BLaER1 (cell line): Measurements from ENCODE around the gene TMBIM4.
A peak's percentile ranks its signal among the peaks of the same experiment; 100 is the strongest.
"Not testable (repeated sequence)": the region's sequence is repeated elsewhere in the genome, so short reads cannot be mapped to it uniquely, and the experiment has no call there.

Experiments used
- H3K27ac ChIP-seq: shearing (Covaris generic); formaldehyde crosslinking; 2 replicates; pipeline ENCODE4 v1.8.1; 2022
- H3K27me3 ChIP-seq: shearing (Covaris generic); formaldehyde crosslinking; 2 replicates; pipeline ENCODE4 v1.8.1; 2022
- H3K36me3 ChIP-seq: shearing (Covaris generic); formaldehyde crosslinking; 2 replicates; pipeline ENCODE4 v1.8.1; 2022
- H3K4me1 ChIP-seq: shearing (Covaris generic); formaldehyde crosslinking; 2 replicates; pipeline ENCODE4 v1.8.1; 2022
- H3K4me2 ChIP-seq: shearing (Covaris generic); formaldehyde crosslinking; 2 replicates; pipeline ENCODE4 v1.8.1; 2022
- H3K4me3 ChIP-seq: shearing (Covaris generic); formaldehyde crosslinking; 2 replicates; pipeline ENCODE4 v1.8.1; 2022
- H3K9ac ChIP-seq: shearing (Covaris generic); formaldehyde crosslinking; 2 replicates; pipeline ENCODE4 v1.8.1; 2022
- H3K9me3 ChIP-seq: shearing (Covaris generic); formaldehyde crosslinking; 2 replicates; pipeline ENCODE4 v1.8.1; 2022
- H4K20me1 ChIP-seq: shearing (Covaris generic); formaldehyde crosslinking; 2 replicates; pipeline ENCODE4 v1.8.1; 2022
- Cebpa-rat ChIP-seq: shearing (Covaris generic); IDR thresholded peaks from 2 replicates; pipeline ENCODE4 v1.8.1; 2022

Gene TMBIM4

GRCh38 chr12:66169221-66170170 lies at the start of gene TMBIM4:
TSS of gene TMBIM4 (minus strand) at chr12:66169996. CDS start at chr12:66169951, 45 bp downstream.
- peak; percentile 96 for TF ChIP-seq Cebpa-rat
- Histone ChIP-seq H3K4me2 (peak within 1 kb of the TSS; percentile 74), H3K27me3 (no peaks in the 10 kb centered on the region), H3K9ac (peak within 1 kb of the TSS; percentile 86), H4K20me1 (no peaks in the 10 kb centered on the region), H3K4me1 (peaks cover 20% of the 10 kb centered on the region), H3K36me3 (peaks cover 25% of the 10 kb centered on the region), H3K9me3 (peaks cover 44% of the 10 kb centered on the region), H3K27ac (peak within 1 kb of the TSS; percentile 98), H3K4me3 (peak within 1 kb of the TSS; percentile 70)

- Histone ChIP-seq H3K27ac (no peak overlapping the region), H3K4me1 (peaks cover 13% of the 10 kb centered on the region), H3K9me3 (peaks cover 23% of the 10 kb centered on the region), H3K9ac (no peak overlapping the region), H3K27me3 (no peaks in the 10 kb centered on the region), H3K4me2 (peak overlapping the region; percentile 40), H3K4me3 (no peak overlapping the region), H4K20me1 (no peaks in the 10 kb centered on the region), H3K36me3 (no peaks in the 10 kb centered on the region)
- no peak for TF ChIP-seq Cebpa-rat
Measured at GRCh38 chr12:66217342-66217917, 47.6 kb upstream of the TMBIM4 start.

GRCh38 chr12:66213011-66213410 lies 43.2 kb upstream of the TMBIM4 start:
- H3K4me3 ChIP-seq, H3K9ac ChIP-seq, H3K9me3 ChIP-seq, H3K4me2 ChIP-seq, H3K27ac ChIP-seq, H3K36me3 ChIP-seq, H3K27me3 ChIP-seq, H4K20me1 ChIP-seq: not testable (repeated sequence)
- peaks cover 11% of the 10 kb centered on the region for H3K4me1 ChIP-seq

- H3K36me3 ChIP-seq, H3K27me3 ChIP-seq, H4K20me1 ChIP-seq, H3K9ac ChIP-seq, H3K9me3 ChIP-seq, H3K27ac ChIP-seq, H3K4me2 ChIP-seq, H3K4me3 ChIP-seq, H3K4me1 ChIP-seq: not testable (repeated sequence)
Measured at GRCh38 chr12:66211573-66211972, 41.8 kb upstream of the TMBIM4 start.

- H3K9ac ChIP-seq, result no peak overlapping the region
- no peaks in the 10 kb centered on the region for H3K27me3 ChIP-seq
- no peaks in the 10 kb centered on the region for H4K20me1 ChIP-seq
- H3K4me3 ChIP-seq, result no peak overlapping the region
- no peak overlapping the region for H3K27ac ChIP-seq
- H3K4me2 ChIP-seq, result no peak overlapping the region
- TF ChIP-seq Cebpa-rat, result no peak
- no peaks in the 10 kb centered on the region; the same call in 1 of the 2 replicates for H3K9me3 ChIP-seq
- H3K4me1 ChIP-seq, result no peaks in the 10 kb centered on the region
- H3K36me3 ChIP-seq, result no peaks in the 10 kb centered on the region
Measured at GRCh38 chr12:66210840-66211239, 41.0 kb upstream of the TMBIM4 start.

- H3K9ac ChIP-seq, result no peak overlapping the region
Measured at GRCh38 chr12:66206141-66206540, 36.3 kb upstream of the TMBIM4 start.

GRCh38 chr12:66203820-66204219 lies 34.0 kb upstream of the TMBIM4 start:
- no peaks in the 10 kb centered on the region for H3K4me1 ChIP-seq
- H3K9me3 ChIP-seq, result no peaks in the 10 kb centered on the region
- no peak overlapping the region for H3K4me2 ChIP-seq
- no peak for TF ChIP-seq Cebpa-rat
- no peak overlapping the region for H3K4me3 ChIP-seq
- no peaks in the 10 kb centered on the region for H3K27me3 ChIP-seq
- no peaks in the 10 kb centered on the region for H4K20me1 ChIP-seq
- no peak overlapping the region for H3K9ac ChIP-seq
- no peak overlapping the region for H3K27ac ChIP-seq
- H3K36me3 ChIP-seq, result no peaks in the 10 kb centered on the region

More at GRCh38 chr12:66206141-66206540, 36.3 kb upstream of the TMBIM4 start:
- H3K27ac ChIP-seq, result no peak overlapping the region
- TF ChIP-seq Cebpa-rat, result no peak
- no peaks in the 10 kb centered on the region for H3K9me3 ChIP-seq
- no peaks in the 10 kb centered on the region for H3K36me3 ChIP-seq
- no peaks in the 10 kb centered on the region for H3K27me3 ChIP-seq
- no peak overlapping the region for H3K4me3 ChIP-seq
- no peaks in the 10 kb centered on the region for H3K4me1 ChIP-seq
- H4K20me1 ChIP-seq, result no peaks in the 10 kb centered on the region
- H3K4me2 ChIP-seq, result no peak overlapping the region

GRCh38 chr12:66199831-66200509 lies 30.2 kb upstream of the TMBIM4 start:
- H3K9ac ChIP-seq, result no peak overlapping the region
- no peaks in the 10 kb centered on the region for H3K27me3 ChIP-seq
- no peaks in the 10 kb centered on the region for H3K4me1 ChIP-seq
- H3K27ac ChIP-seq, result no peak overlapping the region
- no peaks in the 10 kb centered on the region for H3K36me3 ChIP-seq
- H3K9me3 ChIP-seq, result no peaks in the 10 kb centered on the region
- H4K20me1 ChIP-seq, result no peaks in the 10 kb centered on the region
- TF ChIP-seq Cebpa-rat, result no peak
- no peak overlapping the region for H3K4me2 ChIP-seq
- no peak overlapping the region for H3K4me3 ChIP-seq

GRCh38 chr12:66199141-66199540 lies 29.3 kb upstream of the TMBIM4 start:
- Histone ChIP-seq H3K4me2 (no peak overlapping the region), H3K9ac (no peak overlapping the region), H3K27ac (no peak overlapping the region), H3K4me1 (no peaks in the 10 kb centered on the region), H3K27me3 (no peaks in the 10 kb centered on the region), H3K36me3 (no peaks in the 10 kb centered on the region), H4K20me1 (no peaks in the 10 kb centered on the region), H3K9me3 (no peaks in the 10 kb centered on the region), H3K4me3 (no peak overlapping the region)
- no peak for TF ChIP-seq Cebpa-rat

- Histone ChIP-seq H3K36me3 (no peaks in the 10 kb centered on the region), H3K9ac (no peak overlapping the region), H3K27me3 (no peaks in the 10 kb centered on the region), H3K4me2 (no peak overlapping the region), H3K4me3 (no peak overlapping the region), H4K20me1 (no peaks in the 10 kb centered on the region), H3K4me1 (no peaks in the 10 kb centered on the region), H3K9me3 (no peaks in the 10 kb centered on the region), H3K27ac (no peak overlapping the region)
- no peak for TF ChIP-seq Cebpa-rat
Measured at GRCh38 chr12:66197495-66197921, 27.7 kb upstream of the TMBIM4 start.
